GM18526 (cell line): ENCODE measurements around the gene ERN1.

Source experiments
- POLR2A ChIP-seq: IDR thresholded peaks from 3 replicates; pipeline ENCODE4 v1.6.1; 2011; ENCODE audit not compliant: insufficient read length; ENCODE audit errors: extremely low read depth

Gene ERN1

GRCh38 chr17:64085650-64086005 is 44.3 kb downstream of the ERN1 start:
- no peak for TF ChIP-seq POLR2A

GRCh38 chr17:64084940-64085649 is 44.8 kb downstream of the ERN1 start:
- no peak for TF ChIP-seq POLR2A

- TF ChIP-seq POLR2A: no peak
Measured at GRCh38 chr17:64084086-64084939, 45.6 kb downstream of the ERN1 start.

- no peak for TF ChIP-seq POLR2A
Measured at GRCh38 chr17:64083563-64084085, 46.3 kb downstream of the ERN1 start.

GRCh38 chr17:64083093-64083492 is 46.9 kb downstream of the ERN1 start:
- TF ChIP-seq POLR2A: no peak

GRCh38 chr17:64081802-64082799 is 47.8 kb downstream of the ERN1 start:
- no peak for TF ChIP-seq POLR2A

GRCh38 chr17:64080174-64080618 is 49.7 kb downstream of the ERN1 start:
- no peak for TF ChIP-seq POLR2A

- no peak for TF ChIP-seq POLR2A
Measured at GRCh38 chr17:64077379-64077778, 52.6 kb downstream of the ERN1 start.

GRCh38 chr17:64075913-64076312 is 54.0 kb downstream of the ERN1 start:
- no peak for TF ChIP-seq POLR2A

- TF ChIP-seq POLR2A: no peak
Measured at GRCh38 chr17:64074704-64075426, 55.1 kb downstream of the ERN1 start.

- TF ChIP-seq POLR2A: no peak
Measured at GRCh38 chr17:64073771-64074703, 55.9 kb downstream of the ERN1 start.

GRCh38 chr17:64071111-64071510 is 58.8 kb downstream of the ERN1 start:
- TF ChIP-seq POLR2A: no peak

- no peak for TF ChIP-seq POLR2A
Measured at GRCh38 chr17:64070213-64070612, 59.7 kb downstream of the ERN1 start.
